Lower leg skin (tissue), 3 donors: ENCODE measurements around the gene STAT4.

Source experiments
- CTCF ChIP-seq, 3 donors: fragments of 450-650 bp; IDR thresholded peaks; one replicate each; pipeline ENCODE4 v1.5.1; 2016; ENCODE audit warnings: antibody characterized with exemption in 3 of 3, mild to moderate bottlenecking in 3 of 3, moderate library complexity in 2 of 3
- POLR2A ChIP-seq, 2 donors: fragments of 450-650 bp; IDR thresholded peaks; one replicate each; pipeline ENCODE4 v1.6.1; 2016 to 2017; ENCODE audit warnings: antibody characterized with exemption in 2 of 2, mild to moderate bottlenecking in 1 of 2, moderate library complexity in 1 of 2

GRCh38 chr2:191108331-191108730 lies 42.5 kb downstream of the STAT4 start:
- TF ChIP-seq CTCF (IDR thresholded peaks at IDR 0.05): no peak
- no peak for TF ChIP-seq POLR2A (IDR thresholded peaks at IDR 0.05)
